Measurements from ENCODE around the gene MAPK14.

DNA sequence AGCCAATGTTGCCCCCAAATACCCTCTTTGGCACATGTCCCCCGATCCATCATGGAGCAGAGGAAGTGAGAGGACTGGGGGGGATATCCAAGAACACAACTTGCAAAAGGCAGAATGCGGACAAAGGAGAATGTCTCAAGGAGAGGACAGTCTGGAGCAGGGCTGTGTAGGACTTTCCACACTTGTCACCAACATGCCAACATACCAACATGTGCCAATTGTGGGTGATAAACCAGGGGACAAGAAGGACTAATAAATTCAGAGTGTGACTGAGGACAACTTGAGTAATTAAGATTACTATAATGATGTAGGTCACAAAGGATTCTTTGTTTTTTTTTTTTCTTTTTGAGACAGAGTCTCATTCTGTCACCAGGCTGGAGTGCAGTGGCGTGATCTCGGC lies 11.9 kb upstream of the MAPK14 start:
- TF ChIP-seq, protein P1, sequence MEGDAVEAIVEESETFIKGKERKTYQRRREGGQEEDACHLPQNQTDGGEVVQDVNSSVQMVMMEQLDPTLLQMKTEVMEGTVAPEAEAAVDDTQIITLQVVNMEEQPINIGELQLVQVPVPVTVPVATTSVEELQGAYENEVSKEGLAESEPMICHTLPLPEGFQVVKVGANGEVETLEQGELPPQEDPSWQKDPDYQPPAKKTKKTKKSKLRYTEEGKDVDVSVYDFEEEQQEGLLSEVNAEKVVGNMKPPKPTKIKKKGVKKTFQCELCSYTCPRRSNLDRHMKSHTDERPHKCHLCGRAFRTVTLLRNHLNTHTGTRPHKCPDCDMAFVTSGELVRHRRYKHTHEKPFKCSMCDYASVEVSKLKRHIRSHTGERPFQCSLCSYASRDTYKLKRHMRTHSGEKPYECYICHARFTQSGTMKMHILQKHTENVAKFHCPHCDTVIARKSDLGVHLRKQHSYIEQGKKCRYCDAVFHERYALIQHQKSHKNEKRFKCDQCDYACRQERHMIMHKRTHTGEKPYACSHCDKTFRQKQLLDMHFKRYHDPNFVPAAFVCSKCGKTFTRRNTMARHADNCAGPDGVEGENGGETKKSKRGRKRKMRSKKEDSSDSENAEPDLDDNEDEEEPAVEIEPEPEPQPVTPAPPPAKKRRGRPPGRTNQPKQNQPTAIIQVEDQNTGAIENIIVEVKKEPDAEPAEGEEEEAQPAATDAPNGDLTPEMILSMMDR (IDR thresholded peaks at IDR 0.05) = no peak
- no peak for TF ChIP-seq POLR2A (IDR thresholded peaks at IDR 0.05)
